ENCODE measurements around the gene IRF9. TPM values are rescaled to one million over a fixed set of nuclear protein-coding genes. Genes with fewer than 3 reads are reported as not detected.
"Not testable (repeated sequence)": the region's sequence is repeated elsewhere in the genome, so short reads cannot be mapped to it uniquely, and the experiment has no call there.

The IRF9 gene
- total RNA-seq, 2 donors from 2014 or later: 74.8 to 86.1 TPM

DNA sequence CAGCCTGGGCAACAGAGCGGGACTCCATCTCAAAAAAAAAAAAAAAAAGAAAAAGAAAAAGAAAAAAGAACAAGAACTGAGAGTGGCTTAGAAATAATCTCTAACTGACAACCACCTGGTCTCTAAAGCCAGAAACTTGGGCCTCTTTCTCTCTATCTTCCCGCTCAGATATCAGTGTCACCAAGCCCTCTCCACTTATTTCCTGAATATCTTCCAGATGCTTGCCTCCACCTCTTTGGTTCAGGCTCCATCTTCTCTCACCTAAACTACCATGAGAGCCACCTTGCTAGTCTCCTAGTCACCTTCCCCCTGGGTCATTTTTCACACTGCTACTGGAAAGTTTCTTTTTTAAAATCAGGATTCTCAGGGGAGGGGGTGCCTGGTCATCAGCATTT lies 36.0 kb downstream of the IRF9 start:
- no peak overlapping the region for H3K27ac ChIP-seq
- H3K9me3 ChIP-seq: no peaks in the 10 kb centered on the region
- TF ChIP-seq, protein P1, sequence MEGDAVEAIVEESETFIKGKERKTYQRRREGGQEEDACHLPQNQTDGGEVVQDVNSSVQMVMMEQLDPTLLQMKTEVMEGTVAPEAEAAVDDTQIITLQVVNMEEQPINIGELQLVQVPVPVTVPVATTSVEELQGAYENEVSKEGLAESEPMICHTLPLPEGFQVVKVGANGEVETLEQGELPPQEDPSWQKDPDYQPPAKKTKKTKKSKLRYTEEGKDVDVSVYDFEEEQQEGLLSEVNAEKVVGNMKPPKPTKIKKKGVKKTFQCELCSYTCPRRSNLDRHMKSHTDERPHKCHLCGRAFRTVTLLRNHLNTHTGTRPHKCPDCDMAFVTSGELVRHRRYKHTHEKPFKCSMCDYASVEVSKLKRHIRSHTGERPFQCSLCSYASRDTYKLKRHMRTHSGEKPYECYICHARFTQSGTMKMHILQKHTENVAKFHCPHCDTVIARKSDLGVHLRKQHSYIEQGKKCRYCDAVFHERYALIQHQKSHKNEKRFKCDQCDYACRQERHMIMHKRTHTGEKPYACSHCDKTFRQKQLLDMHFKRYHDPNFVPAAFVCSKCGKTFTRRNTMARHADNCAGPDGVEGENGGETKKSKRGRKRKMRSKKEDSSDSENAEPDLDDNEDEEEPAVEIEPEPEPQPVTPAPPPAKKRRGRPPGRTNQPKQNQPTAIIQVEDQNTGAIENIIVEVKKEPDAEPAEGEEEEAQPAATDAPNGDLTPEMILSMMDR (IDR thresholded peaks at IDR 0.05): no peak
- no peak for DNase-seq (ENCODE audit: low spot score)
- H3K4me1 ChIP-seq (ENCODE audit: control insufficient read depth in 1 of 2, low read depth in 2 of 2): peaks cover 11 to 27% of the 10 kb centered on the region in 2 donors
- H3K27me3 ChIP-seq (replicated peaks; ENCODE audit: insufficient read depth): no peaks in the 10 kb centered on the region
- H3K36me3 ChIP-seq: peaks cover 14% of the 10 kb centered on the region
- H3K4me3 ChIP-seq: no peak overlapping the region
- no peak for ATAC-seq (ENCODE audit: insufficient number of reproducible peaks, low FRiP score, low read depth)

- TF ChIP-seq, protein P1 (IDR thresholded peaks at IDR 0.05): no peak
- Histone ChIP-seq H3K9me3 (no peaks in the 10 kb centered on the region), H3K27me3 (replicated peaks; ENCODE audit: insufficient read depth) (no peaks in the 10 kb centered on the region), H3K36me3 (peaks cover 15% of the 10 kb centered on the region), H3K4me3 (no peak overlapping the region), H3K27ac (no peak overlapping the region), H3K4me1 (ENCODE audit: control insufficient read depth in 1 of 2, low read depth in 2 of 2) (peaks cover 11 to 25% of the 10 kb centered on the region in 2 donors)
- ATAC-seq (ENCODE audit: insufficient number of reproducible peaks, low FRiP score, low read depth): no peak
- DNase-seq (ENCODE audit: low spot score): no peak
Measured at GRCh38 chr14:24198814-24199524, 37.9 kb downstream of the IRF9 start.

DNA sequence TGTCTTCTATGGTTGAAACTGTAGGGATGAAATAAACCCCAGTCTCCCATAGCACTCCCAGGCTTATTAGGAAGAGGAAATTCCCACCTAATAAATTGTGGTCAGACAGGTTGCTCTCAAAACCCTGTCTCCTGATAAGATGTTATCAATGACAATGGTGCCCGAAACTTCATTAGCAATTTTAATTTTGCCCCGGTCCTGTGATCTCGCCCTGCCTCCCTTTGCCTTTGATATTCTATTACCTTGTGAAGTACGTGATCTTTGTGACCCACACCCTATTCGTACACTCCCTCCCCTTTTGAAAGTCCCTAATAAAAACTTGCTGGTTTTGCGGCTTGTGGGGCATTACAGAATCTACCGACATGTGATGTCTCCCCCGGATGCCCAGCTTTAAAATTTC lies 41.5 kb downstream of the IRF9 start:
- not testable (repeated sequence) for H3K27me3 ChIP-seq (replicated peaks; ENCODE audit: insufficient read depth); H3K27ac ChIP-seq; H3K4me1 ChIP-seq (ENCODE audit: control insufficient read depth in 1 of 2, low read depth in 2 of 2); H3K9me3 ChIP-seq; H3K4me3 ChIP-seq; ATAC-seq (ENCODE audit: insufficient number of reproducible peaks, low FRiP score, low read depth); DNase-seq (ENCODE audit: low spot score)
- peaks cover 31% of the 10 kb centered on the region for H3K36me3 ChIP-seq

DNA sequence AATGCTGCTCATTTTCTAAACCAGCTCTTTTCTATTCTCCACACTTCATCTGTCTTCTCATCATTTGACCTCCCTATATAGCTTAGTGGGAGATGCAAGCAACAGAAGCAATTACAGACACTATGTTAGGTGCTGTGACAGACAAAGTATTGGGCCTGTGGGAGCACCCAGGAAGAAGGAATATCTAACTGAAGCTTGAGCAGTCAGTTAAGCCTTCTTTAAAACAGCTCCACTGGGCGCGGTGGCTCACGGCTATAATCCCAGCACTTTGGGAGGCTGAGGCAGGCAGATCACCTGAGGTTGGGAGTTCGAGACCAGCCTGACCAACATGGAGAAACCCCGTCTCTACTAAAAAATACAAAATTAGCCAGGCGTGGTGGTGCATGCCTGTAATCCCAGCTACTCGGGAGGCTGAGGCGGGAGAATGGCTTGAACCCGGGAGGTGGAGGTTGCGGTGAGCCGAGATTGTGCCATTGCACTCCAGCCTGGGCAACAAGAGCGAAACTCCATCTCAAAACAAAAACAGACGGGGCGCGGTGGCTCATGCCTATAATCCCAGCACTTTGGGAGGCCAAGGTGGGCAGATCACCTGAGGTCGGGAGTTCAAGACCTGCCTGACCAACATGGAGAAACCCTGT lies 42.3 kb downstream of the IRF9 start:
- H3K4me1 ChIP-seq (ENCODE audit: control insufficient read depth in 1 of 2, low read depth in 2 of 2); DNase-seq (ENCODE audit: low spot score); H3K27ac ChIP-seq; ATAC-seq (ENCODE audit: insufficient number of reproducible peaks, low FRiP score, low read depth); H3K4me3 ChIP-seq; H3K27me3 ChIP-seq (replicated peaks; ENCODE audit: insufficient read depth); H3K9me3 ChIP-seq: not testable (repeated sequence)
- peaks cover 38% of the 10 kb centered on the region for H3K36me3 ChIP-seq

- Histone ChIP-seq H3K9me3 (no peaks in the 10 kb centered on the region), H3K4me1 (ENCODE audit: control insufficient read depth in 1 of 2, low read depth in 2 of 2) (no peaks in the 10 kb centered on the region), H3K36me3 (peaks cover 44% of the 10 kb centered on the region), H3K4me3 (no peak overlapping the region), H3K27me3 (replicated peaks; ENCODE audit: insufficient read depth) (no peaks in the 10 kb centered on the region), H3K27ac (no peak overlapping the region)
- no peak for DNase-seq (ENCODE audit: low spot score)
- ATAC-seq (ENCODE audit: insufficient number of reproducible peaks, low FRiP score, low read depth): no peak
- TF ChIP-seq, protein P1 (IDR thresholded peaks at IDR 0.05): no peak
Measured at GRCh38 chr14:24204163-24205146, 43.4 kb downstream of the IRF9 start.

Data from thoracic aorta (tissue), 2 donors.